MM.1S (cell line): ENCODE results near the gene LCE5A.
A peak's percentile ranks its signal among the peaks of the same experiment; 100 is the strongest.
"Not testable (repeated sequence)": the region's sequence is repeated elsewhere in the genome, so short reads cannot be mapped to it uniquely, and the experiment has no call there.

Experiments
- DNase-seq: peaks from one replicate; pipeline ENCODE4 v3.0.0-alpha.2; 2015
- H2AFZ ChIP-seq: fragments of 300-600 bp; sonication (generic); 2 replicates; pipeline ENCODE4 v1.6.0; 2016; ENCODE audit warnings: antibody characterized with exemption, low read length
- H3F3A ChIP-seq: fragments of 300-600 bp; sonication (generic); 2 replicates; pipeline ENCODE4 v1.6.1; 2016; ENCODE audit warnings: mild to moderate bottlenecking, antibody characterized with exemption, low read length, moderate library complexity, mixed read lengths; ENCODE audit not compliant: insufficient read depth
- H3K27ac ChIP-seq: fragments of 300-600 bp; sonication (generic); 2 replicates; pipeline ENCODE4 v1.5.1; 2016; ENCODE audit warnings: mild to moderate bottlenecking, low read length
- H3K27me3 ChIP-seq: fragments of 300-600 bp; sonication (generic); replicated peaks from 2 replicates; pipeline ENCODE4 v1.6.0; 2016; ENCODE audit warnings: low read length; ENCODE audit not compliant: insufficient read depth
- H3K36me3 ChIP-seq: fragments of 300-600 bp; sonication (generic); replicated peaks from 2 replicates; pipeline ENCODE4 v1.6.1; 2016; ENCODE audit warnings: mild to moderate bottlenecking, low read length, mixed read lengths; ENCODE audit not compliant: insufficient read depth
- H3K4me1 ChIP-seq: fragments of 300-600 bp; sonication (generic); 2 replicates; pipeline ENCODE4 v1.6.1; 2016; ENCODE audit warnings: low read length, mixed read lengths
- H3K4me2 ChIP-seq: fragments of 300-600 bp; sonication (generic); 2 replicates; pipeline ENCODE4 v1.6.0; 2016; ENCODE audit warnings: low read depth, low read length
- H3K4me3 ChIP-seq: fragments of 300-600 bp; sonication (generic); 2 replicates; pipeline ENCODE4 v1.5.1; 2016; ENCODE audit warnings: low read length, mixed read lengths
- H3K79me2 ChIP-seq: fragments of 300-600 bp; sonication (generic); 2 replicates; pipeline ENCODE4 v1.6.1; 2016; ENCODE audit warnings: mixed run types, low read length, mixed read lengths
- H3K9ac ChIP-seq: fragments of 300-600 bp; sonication (generic); 2 replicates; pipeline ENCODE4 v1.6.1; 2016; ENCODE audit warnings: low read length, mixed read lengths
- H3K9me2 ChIP-seq: fragments of 300-600 bp; sonication (generic); replicated peaks from 2 replicates; pipeline ENCODE4 v1.6.1; 2016; ENCODE audit warnings: mild to moderate bottlenecking, low read length, mixed read lengths; ENCODE audit not compliant: insufficient read depth
- H3K9me3 ChIP-seq: fragments of 300-600 bp; sonication (generic); replicated peaks from 2 replicates; pipeline ENCODE4 v1.6.1; 2016; ENCODE audit warnings: mild to moderate bottlenecking, low read length, mixed read lengths; ENCODE audit not compliant: insufficient read depth
- H4K20me1 ChIP-seq: fragments of 300-600 bp; sonication (generic); 2 replicates; pipeline ENCODE4 v1.6.1; 2016; ENCODE audit warnings: mild to moderate bottlenecking, low read length, moderate library complexity, mixed read lengths; ENCODE audit not compliant: insufficient read depth
- EZH2 ChIP-seq: fragments of 300-600 bp; sonication (generic); optimal IDR thresholded peaks from 2 replicates; pipeline ENCODE3; 2017; ENCODE audit warnings: low read depth, mild to moderate bottlenecking, antibody characterized with exemption, low read length, mixed read lengths
- EZH2phosphoT487 ChIP-seq: fragments of 300-600 bp; sonication (generic); IDR thresholded peaks from 2 replicates; pipeline ENCODE4 v1.6.1; 2018; ENCODE audit warnings: antibody characterized with exemption, low read length
- TF ChIP-seq, protein P1 (sequence below): fragments of 300-600 bp; sonication (generic); IDR thresholded peaks from 2 replicates; pipeline ENCODE4 v1.5.1; 2016; ENCODE audit warnings: antibody characterized with exemption, low read length, mixed read lengths

The LCE5A gene

GRCh38 chr1:152491537-152491936 lies 19.1 kb upstream of the LCE5A start:
- not testable (repeated sequence) for H3F3A ChIP-seq, H3K36me3 ChIP-seq, H2AFZ ChIP-seq, H3K9ac ChIP-seq, H3K4me1 ChIP-seq, H3K9me2 ChIP-seq, H3K27ac ChIP-seq, H3K27me3 ChIP-seq, H4K20me1 ChIP-seq, H3K4me3 ChIP-seq, H3K4me2 ChIP-seq, H3K79me2 ChIP-seq, H3K9me3 ChIP-seq
- TF ChIP-seq, protein P1, sequence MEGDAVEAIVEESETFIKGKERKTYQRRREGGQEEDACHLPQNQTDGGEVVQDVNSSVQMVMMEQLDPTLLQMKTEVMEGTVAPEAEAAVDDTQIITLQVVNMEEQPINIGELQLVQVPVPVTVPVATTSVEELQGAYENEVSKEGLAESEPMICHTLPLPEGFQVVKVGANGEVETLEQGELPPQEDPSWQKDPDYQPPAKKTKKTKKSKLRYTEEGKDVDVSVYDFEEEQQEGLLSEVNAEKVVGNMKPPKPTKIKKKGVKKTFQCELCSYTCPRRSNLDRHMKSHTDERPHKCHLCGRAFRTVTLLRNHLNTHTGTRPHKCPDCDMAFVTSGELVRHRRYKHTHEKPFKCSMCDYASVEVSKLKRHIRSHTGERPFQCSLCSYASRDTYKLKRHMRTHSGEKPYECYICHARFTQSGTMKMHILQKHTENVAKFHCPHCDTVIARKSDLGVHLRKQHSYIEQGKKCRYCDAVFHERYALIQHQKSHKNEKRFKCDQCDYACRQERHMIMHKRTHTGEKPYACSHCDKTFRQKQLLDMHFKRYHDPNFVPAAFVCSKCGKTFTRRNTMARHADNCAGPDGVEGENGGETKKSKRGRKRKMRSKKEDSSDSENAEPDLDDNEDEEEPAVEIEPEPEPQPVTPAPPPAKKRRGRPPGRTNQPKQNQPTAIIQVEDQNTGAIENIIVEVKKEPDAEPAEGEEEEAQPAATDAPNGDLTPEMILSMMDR = peak; percentile 37
- DNase-seq = peak; percentile 29

DNA sequence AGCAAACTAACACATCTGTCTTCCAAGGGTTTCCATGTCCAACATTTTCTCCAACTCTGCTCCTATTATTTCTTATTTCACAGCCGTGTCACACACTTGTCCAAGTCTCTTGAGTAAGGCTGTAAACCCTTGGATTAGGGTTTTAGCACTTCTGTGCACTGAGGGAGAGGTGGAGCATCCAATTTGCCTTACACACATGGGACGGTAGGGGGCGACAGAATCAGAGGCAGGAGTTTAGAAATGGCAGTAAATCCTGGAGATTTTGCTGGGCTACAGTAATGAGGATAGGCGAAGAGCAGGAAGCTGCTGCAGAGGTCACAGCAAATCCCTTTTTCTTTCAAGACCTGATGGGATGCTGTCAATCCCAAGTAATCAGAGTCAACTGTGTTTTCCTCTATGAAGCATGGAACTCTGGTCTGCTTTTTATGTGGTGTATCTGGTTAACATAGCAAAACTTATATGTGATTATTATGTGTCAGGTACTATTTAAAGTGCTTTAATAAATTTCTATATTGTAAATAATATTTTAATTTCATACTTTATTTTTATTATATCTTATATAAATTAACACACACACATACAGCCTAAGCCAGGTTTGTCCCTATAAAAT lies 15.4 kb upstream of the LCE5A start:
- H3K9me2 ChIP-seq = no peaks in the 10 kb centered on the region
- H3K9me3 ChIP-seq = no peaks in the 10 kb centered on the region
- no peaks in the 10 kb centered on the region for H3K27me3 ChIP-seq
- no peaks in the 10 kb centered on the region for H4K20me1 ChIP-seq
- no peak for TF ChIP-seq EZH2
- TF ChIP-seq, protein P1 = peak; percentile 98
- H3K4me3 ChIP-seq = no peak overlapping the region
- H2AFZ ChIP-seq = no peak overlapping the region
- H3K36me3 ChIP-seq = no peaks in the 10 kb centered on the region
- no peaks in the 10 kb centered on the region for H3F3A ChIP-seq
- peak; percentile 53 for DNase-seq
- no peak overlapping the region for H3K4me2 ChIP-seq
- H3K4me1 ChIP-seq = no peaks in the 10 kb centered on the region
- no peak overlapping the region for H3K27ac ChIP-seq
- no peak overlapping the region for H3K9ac ChIP-seq
- no peaks in the 10 kb centered on the region for H3K79me2 ChIP-seq

- no peaks in the 10 kb centered on the region for H3K79me2 ChIP-seq
- no peaks in the 10 kb centered on the region for H4K20me1 ChIP-seq
- peak; percentile 37 for DNase-seq
- no peak overlapping the region for H3K4me3 ChIP-seq
- no peaks in the 10 kb centered on the region for H3K9me2 ChIP-seq
- H3K36me3 ChIP-seq = no peaks in the 10 kb centered on the region
- no peaks in the 10 kb centered on the region for H3K27me3 ChIP-seq
- H3K9ac ChIP-seq = no peak overlapping the region
- H3K4me1 ChIP-seq = no peaks in the 10 kb centered on the region
- no peak for TF ChIP-seq EZH2phosphoT487
- no peak for TF ChIP-seq EZH2
- TF ChIP-seq, protein P1 = peak; percentile 57
- H3K27ac ChIP-seq = no peak overlapping the region
- no peaks in the 10 kb centered on the region for H3F3A ChIP-seq
- H2AFZ ChIP-seq = no peak overlapping the region
- no peaks in the 10 kb centered on the region for H3K9me3 ChIP-seq
- H3K4me2 ChIP-seq = no peak overlapping the region
Measured at GRCh38 chr1:152497273-152497672, 13.3 kb upstream of the LCE5A start.
